ENCODE measurements around the gene CLASP2.

The CLASP2 gene

GRCh38 chr3:33722191-33722590 lies 4.1 kb upstream of the CLASP2 start:
- H2AFZ ChIP-seq (ENCODE audit: low read depth, low read length) = no peak overlapping the region
- H3K27me3 ChIP-seq (ENCODE audit: insufficient read depth, low read length) = peaks cover 6% of the 10 kb centered on the region
- H3K36me3 ChIP-seq (ENCODE audit: insufficient read depth, low read length) = no peaks in the 10 kb centered on the region
- H3K9me3 ChIP-seq (ENCODE audit: low read length) = no peaks in the 10 kb centered on the region
- H3K4me1 ChIP-seq (ENCODE audit: insufficient read depth, low read length) = peaks cover 2% of the 10 kb centered on the region
- H3K4me3 ChIP-seq (ENCODE audit: low read length) = no peak overlapping the region

DNA sequence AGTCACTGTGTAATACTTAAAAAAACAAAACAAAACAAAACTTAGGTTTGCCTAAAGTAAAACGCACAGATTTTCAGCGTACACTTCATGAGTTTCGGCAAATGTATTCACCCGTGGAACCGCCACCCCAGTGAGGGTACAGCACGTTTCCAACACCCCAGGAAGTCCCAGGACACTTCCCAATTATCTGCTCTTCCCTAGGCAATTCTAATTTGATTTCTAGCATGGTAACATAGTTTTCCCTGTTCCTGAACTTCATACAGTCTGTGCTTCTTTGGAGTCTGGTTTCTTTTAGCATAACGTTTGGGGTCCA lies 497 bp upstream of the CLASP2 start:
- Histone ChIP-seq H3K9me3 (ENCODE audit: low read length) (no peaks in the 10 kb centered on the region), H3K27me3 (ENCODE audit: insufficient read depth, low read length) (peaks cover 6% of the 10 kb centered on the region), H2AFZ (ENCODE audit: low read depth, low read length) (peak overlapping the region; percentile 99), H3K4me3 (ENCODE audit: low read length) (peak overlapping the region; percentile 83), H3K36me3 (ENCODE audit: insufficient read depth, low read length) (no peaks in the 10 kb centered on the region), H3K4me1 (ENCODE audit: insufficient read depth, low read length) (peaks cover 16% of the 10 kb centered on the region)

DNA sequence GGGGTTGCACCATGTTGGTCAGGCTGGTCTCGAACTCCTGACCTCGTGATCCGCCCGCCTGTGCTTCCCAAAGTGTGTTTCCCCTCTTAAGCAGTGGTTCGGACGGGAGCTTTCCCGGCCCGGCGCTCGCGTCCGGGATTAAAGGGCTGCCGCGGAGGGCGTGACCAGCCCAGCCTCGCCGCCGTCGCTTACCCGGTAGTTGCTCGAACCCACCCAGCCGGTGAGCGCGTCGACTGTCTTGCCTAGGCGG lies 513 bp downstream of the CLASP2 start:
- H3K9me3 ChIP-seq (ENCODE audit: low read length) = no peaks in the 10 kb centered on the region
- H2AFZ ChIP-seq (ENCODE audit: low read depth, low read length) = peak overlapping the region; percentile 99
- H3K4me3 ChIP-seq (ENCODE audit: low read length) = peak overlapping the region; percentile 83
- no peaks in the 10 kb centered on the region for H3K36me3 ChIP-seq (ENCODE audit: insufficient read depth, low read length)
- peaks cover 16% of the 10 kb centered on the region for H3K4me1 ChIP-seq (ENCODE audit: insufficient read depth, low read length)
- H3K27me3 ChIP-seq (ENCODE audit: insufficient read depth, low read length) = peaks cover 6% of the 10 kb centered on the region

- H3K4me1 ChIP-seq (ENCODE audit: insufficient read depth, low read length) = peaks cover 16% of the 10 kb centered on the region
- H2AFZ ChIP-seq (ENCODE audit: low read depth, low read length) = no peak overlapping the region
- no peaks in the 10 kb centered on the region for H3K27me3 ChIP-seq (ENCODE audit: insufficient read depth, low read length)
- H3K9me3 ChIP-seq (ENCODE audit: low read length) = no peaks in the 10 kb centered on the region
- peak overlapping the region; percentile 83 for H3K4me3 ChIP-seq (ENCODE audit: low read length)
- H3K36me3 ChIP-seq (ENCODE audit: insufficient read depth, low read length) = no peaks in the 10 kb centered on the region
Observed at GRCh38 chr3:33716227-33716626, 1.8 kb downstream of the CLASP2 start.

- Histone ChIP-seq H3K4me3 (ENCODE audit: low read length) (no peak overlapping the region), H3K9me3 (ENCODE audit: low read length) (no peaks in the 10 kb centered on the region), H3K36me3 (ENCODE audit: insufficient read depth, low read length) (no peaks in the 10 kb centered on the region), H2AFZ (ENCODE audit: low read depth, low read length) (no peak overlapping the region), H3K27me3 (ENCODE audit: insufficient read depth, low read length) (no peaks in the 10 kb centered on the region), H3K4me1 (ENCODE audit: insufficient read depth, low read length) (peaks cover 3% of the 10 kb centered on the region)
Observed at GRCh38 chr3:33711100-33711499, 7.0 kb downstream of the CLASP2 start.

- Histone ChIP-seq H2AFZ (ENCODE audit: low read depth, low read length) (no peak overlapping the region), H3K9me3 (ENCODE audit: low read length) (peaks cover 9% of the 10 kb centered on the region), H3K36me3 (ENCODE audit: insufficient read depth, low read length) (no peaks in the 10 kb centered on the region), H3K4me3 (ENCODE audit: low read length) (no peak overlapping the region), H3K27me3 (ENCODE audit: insufficient read depth, low read length) (no peaks in the 10 kb centered on the region), H3K4me1 (ENCODE audit: insufficient read depth, low read length) (no peaks in the 10 kb centered on the region)
Observed at GRCh38 chr3:33706056-33706455, 12.0 kb downstream of the CLASP2 start.

- no peaks in the 10 kb centered on the region for H3K36me3 ChIP-seq (ENCODE audit: insufficient read depth, low read length)
- no peak overlapping the region for H2AFZ ChIP-seq (ENCODE audit: low read depth, low read length)
- no peaks in the 10 kb centered on the region for H3K4me1 ChIP-seq (ENCODE audit: insufficient read depth, low read length)
- H3K9me3 ChIP-seq (ENCODE audit: low read length) = peaks cover 9% of the 10 kb centered on the region
- H3K27me3 ChIP-seq (ENCODE audit: insufficient read depth, low read length) = no peaks in the 10 kb centered on the region
- H3K4me3 ChIP-seq (ENCODE audit: low read length) = no peak overlapping the region
Observed at GRCh38 chr3:33704891-33705290, 13.2 kb downstream of the CLASP2 start.

- Histone ChIP-seq H3K4me3 (ENCODE audit: low read length) (no peak overlapping the region), H3K9me3 (ENCODE audit: low read length) (peaks cover 11% of the 10 kb centered on the region), H3K4me1 (ENCODE audit: insufficient read depth, low read length) (no peaks in the 10 kb centered on the region), H3K36me3 (ENCODE audit: insufficient read depth, low read length) (no peaks in the 10 kb centered on the region), H3K27me3 (ENCODE audit: insufficient read depth, low read length) (no peaks in the 10 kb centered on the region), H2AFZ (ENCODE audit: low read depth, low read length) (no peak overlapping the region)
Observed at GRCh38 chr3:33699275-33699674, 18.8 kb downstream of the CLASP2 start.

- Histone ChIP-seq H3K36me3 (ENCODE audit: insufficient read depth, low read length) (no peaks in the 10 kb centered on the region), H3K27me3 (ENCODE audit: insufficient read depth, low read length) (no peaks in the 10 kb centered on the region), H3K4me1 (ENCODE audit: insufficient read depth, low read length) (no peaks in the 10 kb centered on the region), H3K4me3 (ENCODE audit: low read length) (no peak overlapping the region), H2AFZ (ENCODE audit: low read depth, low read length) (no peak overlapping the region), H3K9me3 (ENCODE audit: low read length) (peaks cover 3% of the 10 kb centered on the region)
Observed at GRCh38 chr3:33694944-33695343, 23.1 kb downstream of the CLASP2 start.

DNA sequence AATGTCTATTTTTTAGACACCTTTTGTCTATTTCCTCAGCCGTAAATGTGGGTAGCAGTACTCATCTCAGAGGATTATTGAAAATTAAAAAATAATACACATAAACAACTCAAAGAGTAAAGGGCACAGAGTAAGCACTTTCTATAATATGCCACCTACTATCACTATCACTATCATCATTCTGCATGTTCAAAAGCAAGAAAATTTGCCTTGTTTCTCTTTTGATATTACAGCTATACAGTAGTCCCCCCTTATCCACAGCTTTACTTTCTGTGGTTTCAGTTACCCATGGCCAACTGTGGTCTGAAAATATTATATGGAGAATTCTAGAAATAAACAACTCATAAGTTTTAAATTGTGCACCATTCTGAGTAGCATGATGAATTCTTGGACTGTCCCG lies 27.7 kb downstream of the CLASP2 start:
- Histone ChIP-seq H3K4me3 (ENCODE audit: low read length) (no peak overlapping the region), H2AFZ (ENCODE audit: low read depth, low read length) (no peak overlapping the region), H3K27me3 (ENCODE audit: insufficient read depth, low read length) (no peaks in the 10 kb centered on the region), H3K36me3 (ENCODE audit: insufficient read depth, low read length) (peaks cover 5% of the 10 kb centered on the region), H3K4me1 (ENCODE audit: insufficient read depth, low read length) (no peaks in the 10 kb centered on the region), H3K9me3 (ENCODE audit: low read length) (no peaks in the 10 kb centered on the region)

DNA sequence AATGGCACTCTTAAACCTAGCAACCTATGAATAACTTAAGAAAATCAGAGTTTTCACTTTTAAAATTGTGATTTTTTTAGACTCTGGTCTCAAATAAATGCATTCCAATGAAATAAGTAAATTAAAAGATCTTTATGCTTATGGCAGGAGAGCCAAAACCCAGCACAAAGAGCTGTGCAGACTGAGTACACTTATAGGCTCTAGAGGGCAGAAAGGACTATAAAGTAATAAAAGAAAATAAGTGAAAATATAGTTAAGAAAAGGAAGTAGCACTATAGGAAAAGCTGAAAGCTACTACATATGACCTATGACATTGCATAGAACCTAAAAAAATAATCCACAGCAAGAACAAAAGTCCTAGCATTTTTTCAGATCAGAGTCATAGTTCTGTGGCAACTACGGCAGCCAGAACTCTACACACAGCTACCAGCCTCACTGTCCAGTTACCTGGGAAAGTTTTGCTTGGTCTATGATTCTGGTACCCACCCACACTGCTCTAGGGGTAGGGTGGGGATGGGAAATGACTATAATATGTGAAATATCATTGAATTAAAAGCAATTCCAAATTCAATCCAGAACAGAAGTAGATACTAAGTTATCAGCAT lies 30.5 kb downstream of the CLASP2 start:
- Histone ChIP-seq H3K36me3 (ENCODE audit: insufficient read depth, low read length) (peaks cover 14% of the 10 kb centered on the region), H3K27me3 (ENCODE audit: insufficient read depth, low read length) (no peaks in the 10 kb centered on the region), H3K9me3 (ENCODE audit: low read length) (no peaks in the 10 kb centered on the region)

GRCh38 chr3:33682770-33683169 lies 35.3 kb downstream of the CLASP2 start:
- Histone ChIP-seq H3K4me3 (ENCODE audit: low read length) (no peak overlapping the region), H3K27me3 (ENCODE audit: insufficient read depth, low read length) (no peaks in the 10 kb centered on the region), H3K9me3 (ENCODE audit: low read length) (no peaks in the 10 kb centered on the region), H3K36me3 (ENCODE audit: insufficient read depth, low read length) (peaks cover 20% of the 10 kb centered on the region), H3K4me1 (ENCODE audit: insufficient read depth, low read length) (no peaks in the 10 kb centered on the region), H2AFZ (ENCODE audit: low read depth, low read length) (no peak overlapping the region)

More for the DNA sequence above, 30.5 kb downstream of the CLASP2 start:
- no peak overlapping the region for H3K4me3 ChIP-seq (ENCODE audit: low read length)
- no peak overlapping the region for H2AFZ ChIP-seq (ENCODE audit: low read depth, low read length)
- H3K4me1 ChIP-seq (ENCODE audit: insufficient read depth, low read length) = no peaks in the 10 kb centered on the region

GRCh38 chr3:33681667-33682066 lies 36.4 kb downstream of the CLASP2 start:
- Histone ChIP-seq H3K9me3 (ENCODE audit: low read length) (no peaks in the 10 kb centered on the region), H3K4me3 (ENCODE audit: low read length) (no peak overlapping the region), H3K36me3 (ENCODE audit: insufficient read depth, low read length) (peaks cover 20% of the 10 kb centered on the region), H3K4me1 (ENCODE audit: insufficient read depth, low read length) (no peaks in the 10 kb centered on the region), H3K27me3 (ENCODE audit: insufficient read depth, low read length) (no peaks in the 10 kb centered on the region), H2AFZ (ENCODE audit: low read depth, low read length) (no peak overlapping the region)

GRCh38 chr3:33678073-33678472 lies 40.0 kb downstream of the CLASP2 start:
- Histone ChIP-seq H3K27me3 (ENCODE audit: insufficient read depth, low read length) (no peaks in the 10 kb centered on the region), H2AFZ (ENCODE audit: low read depth, low read length) (no peak overlapping the region), H3K9me3 (ENCODE audit: low read length) (no peaks in the 10 kb centered on the region), H3K4me3 (ENCODE audit: low read length) (no peak overlapping the region), H3K36me3 (ENCODE audit: insufficient read depth, low read length) (peaks cover 9% of the 10 kb centered on the region), H3K4me1 (ENCODE audit: insufficient read depth, low read length) (no peaks in the 10 kb centered on the region)
